ENCODE measurements around the gene TNIK.

DNA sequence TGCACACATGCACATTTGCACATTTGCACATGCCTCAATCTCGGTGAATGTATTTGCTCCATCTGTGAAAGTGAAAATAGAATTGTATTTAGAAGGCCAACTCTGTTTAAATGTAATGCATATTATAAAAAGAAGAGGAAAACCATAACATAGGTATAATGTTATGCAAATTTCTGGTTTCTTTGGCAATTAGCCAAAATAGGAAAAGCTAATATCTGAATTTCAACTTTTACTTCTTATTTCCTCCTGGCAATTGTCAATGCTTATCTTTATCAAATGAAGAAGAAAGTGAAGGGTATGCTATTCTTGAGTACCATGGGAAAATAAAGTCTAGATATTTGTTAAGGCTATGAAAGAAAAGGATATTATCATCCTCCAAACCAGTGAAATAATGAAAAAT lies 357.0 kb downstream of the TNIK start:
- TF ChIP-seq, protein P1, sequence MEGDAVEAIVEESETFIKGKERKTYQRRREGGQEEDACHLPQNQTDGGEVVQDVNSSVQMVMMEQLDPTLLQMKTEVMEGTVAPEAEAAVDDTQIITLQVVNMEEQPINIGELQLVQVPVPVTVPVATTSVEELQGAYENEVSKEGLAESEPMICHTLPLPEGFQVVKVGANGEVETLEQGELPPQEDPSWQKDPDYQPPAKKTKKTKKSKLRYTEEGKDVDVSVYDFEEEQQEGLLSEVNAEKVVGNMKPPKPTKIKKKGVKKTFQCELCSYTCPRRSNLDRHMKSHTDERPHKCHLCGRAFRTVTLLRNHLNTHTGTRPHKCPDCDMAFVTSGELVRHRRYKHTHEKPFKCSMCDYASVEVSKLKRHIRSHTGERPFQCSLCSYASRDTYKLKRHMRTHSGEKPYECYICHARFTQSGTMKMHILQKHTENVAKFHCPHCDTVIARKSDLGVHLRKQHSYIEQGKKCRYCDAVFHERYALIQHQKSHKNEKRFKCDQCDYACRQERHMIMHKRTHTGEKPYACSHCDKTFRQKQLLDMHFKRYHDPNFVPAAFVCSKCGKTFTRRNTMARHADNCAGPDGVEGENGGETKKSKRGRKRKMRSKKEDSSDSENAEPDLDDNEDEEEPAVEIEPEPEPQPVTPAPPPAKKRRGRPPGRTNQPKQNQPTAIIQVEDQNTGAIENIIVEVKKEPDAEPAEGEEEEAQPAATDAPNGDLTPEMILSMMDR (IDR thresholded peaks at IDR 0.05; ENCODE audit: low read depth, low read length): no peak
- no peak for TF ChIP-seq MYC (IDR thresholded peaks at IDR 0.05; ENCODE audit: low read depth, low read length)

Data from NB4 (cell line).